Endothelial cell of umbilical vein (primary cell): ENCODE results near the gene SLC9A3. TPM values are rescaled to one million over a fixed set of nuclear protein-coding genes. Genes with fewer than 3 reads are reported as not detected.

ENCODE experiments used
- BruUV-seq: library from RNA; stranded (reverse); fragments of 400-500 nt; replicated peaks from 2 replicates; lab custom pipeline; 2021; lab: Mats Ljungman, UMichigan
- CTCF ChIA-PET: fragments of 300-600, 350-600 bp; sonication (Branson Sonifier 250); formaldehyde crosslinking; loops from one replicate; lab custom pipeline; 2021; ENCODE audit warnings: antibody characterized with exemption, inconsistent platforms; lab: Charles Lee
- POLR2A ChIA-PET: fragments of 300-600, 350-600 bp; sonication (Branson Sonifier 250); formaldehyde crosslinking; loops from one replicate; lab custom pipeline; 2021; ENCODE audit warnings: antibody characterized with exemption, inconsistent platforms; lab: Charles Lee
- DNase-seq: peaks from one replicate; pipeline ENCODE4 v3.0.0-alpha.2; 2011; ENCODE audit warnings: low read depth, low spot score
- FAIRE-seq: peaks from 2 replicates; lab custom pipeline; 2011; peaks lifted over from hg19 to GRCh38; lab: Jason Lieb, UNC
- H2AFZ ChIP-seq: 2 replicates; pipeline ENCODE4 v1.6.0; 2012; ENCODE audit warnings: low read depth, low read length, control low read depth, inconsistent platforms
- H3K27ac ChIP-seq: 2 replicates; pipeline ENCODE4 v1.5.1; 2011; ENCODE audit warnings: low read depth, mild to moderate bottlenecking, control low read depth, low read length, moderate library complexity; ENCODE audit not compliant: insufficient read depth
- H3K27me3 ChIP-seq, 2 experiments: 2 replicates each; pipeline versions ENCODE4 v1.6.0 to v1.6.1; 2011; ENCODE audit warnings: low read length in 2 of 2, mixed read lengths in 1 of 2; ENCODE audit not compliant: control insufficient read depth in 2 of 2, insufficient read depth in 2 of 2
- H3K36me3 ChIP-seq, 2 experiments: 2 replicates in 1 of 2; 3 replicates in 1 of 2; pipeline ENCODE4 v1.5.1; 2011; ENCODE audit warnings: low read length in 2 of 2, mild to moderate bottlenecking in 1 of 2, moderate library complexity in 1 of 2; ENCODE audit not compliant: control insufficient read depth in 2 of 2, insufficient read depth in 2 of 2; ENCODE audit errors: extremely low read depth in 1 of 2
- H3K4me1 ChIP-seq: 3 replicates; pipeline ENCODE4 v1.5.1; 2011; ENCODE audit warnings: mild to moderate bottlenecking, low read length; ENCODE audit not compliant: control insufficient read depth, insufficient read depth; ENCODE audit errors: extremely low read depth
- H3K4me2 ChIP-seq: 2 replicates; pipeline ENCODE4 v1.6.1; 2011; ENCODE audit warnings: low read length, control low read depth, mixed read lengths; ENCODE audit not compliant: insufficient read depth
- H3K4me3 ChIP-seq, 3 experiments: fragments of 200-600 bp in 1 of 3; sonication (generic), shearing (Covaris generic) in 1 of 3; replicated peaks in 1 of 3; 2 replicates each; pipeline ENCODE4 v1.5.1; 2011 to 2016; ENCODE audit warnings: control low read depth in 3 of 3, low read length in 3 of 3, mild to moderate bottlenecking in 2 of 3, inconsistent platforms in 1 of 3, low read depth in 1 of 3, moderate library complexity in 1 of 3; ENCODE audit not compliant: insufficient read depth in 1 of 3
- H3K79me2 ChIP-seq: 2 replicates; pipeline ENCODE4 v1.6.0; 2012; ENCODE audit warnings: low read length, inconsistent platforms; ENCODE audit not compliant: control insufficient read depth, insufficient read depth
- H3K9ac ChIP-seq: replicated peaks from 2 replicates; pipeline ENCODE3; 2011; ENCODE audit warnings: low read length, control low read depth; ENCODE audit not compliant: insufficient read depth; ENCODE audit errors: extremely low read depth
- H3K9me1 ChIP-seq: replicated peaks from 3 replicates; pipeline ENCODE4 v1.6.0; 2011; ENCODE audit warnings: mild to moderate bottlenecking, low read length; ENCODE audit not compliant: control insufficient read depth, insufficient read depth; ENCODE audit errors: extremely low read depth
- H3K9me3 ChIP-seq: replicated peaks from 2 replicates; pipeline ENCODE4 v1.5.1; 2012; ENCODE audit warnings: low read length, inconsistent platforms; ENCODE audit not compliant: control insufficient read depth, insufficient read depth
- H4K20me1 ChIP-seq: replicated peaks from 2 replicates; pipeline ENCODE3; 2011; ENCODE audit warnings: mild to moderate bottlenecking, low read length; ENCODE audit not compliant: control insufficient read depth, insufficient read depth; ENCODE audit errors: extremely low read depth
- EZH2 ChIP-seq: IDR thresholded peaks from 2 replicates; pipeline ENCODE4 v1.6.1; 2012; ENCODE audit warnings: borderline replicate concordance, low read depth, mild to moderate bottlenecking, moderate library complexity, low read length, inconsistent platforms; ENCODE audit not compliant: severe bottlenecking
- FOS ChIP-seq: IDR thresholded peaks from 2 replicates; pipeline ENCODE4 v1.6.1; 2011; ENCODE audit warnings: mild to moderate bottlenecking, low read length, moderate library complexity, borderline replicate concordance; ENCODE audit not compliant: insufficient read depth
- GATA2 ChIP-seq: IDR thresholded peaks from 2 replicates; pipeline ENCODE4 v1.7.0; 2011; ENCODE audit warnings: low read depth, mild to moderate bottlenecking, moderate library complexity, mixed read lengths, low read length; ENCODE audit not compliant: insufficient read length, insufficient read depth
- JUN ChIP-seq: IDR thresholded peaks from 2 replicates; pipeline ENCODE4 v1.6.1; 2011; ENCODE audit warnings: borderline replicate concordance, low read depth; ENCODE audit not compliant: insufficient read length, insufficient read depth
- POLR2A ChIP-seq: IDR thresholded peaks from 2 replicates; pipeline ENCODE4 v1.6.1; 2012; ENCODE audit warnings: low read depth, mild to moderate bottlenecking, control low read depth, low read length
- POLR2AphosphoS5 ChIP-seq: IDR thresholded peaks from 2 replicates; pipeline ENCODE4 v1.6.1; 2012; ENCODE audit warnings: low read depth, mild to moderate bottlenecking, control low read depth, low read length, moderate library complexity; ENCODE audit not compliant: insufficient read depth
- dilution Hi-C: fragments of 300-500 bp; cut with MboI; formaldehyde crosslinking; loops from one replicate; pipeline ENCODE4 v1.15.0; 2019; ENCODE audit warnings: low sequenced_read_pairs; ENCODE audit not compliant: extremely low pct_ligation_motif_present
- intact Hi-C: fragments of 100-400 bp; cut with micrococcal nuclease; formaldehyde crosslinking; loops from one replicate; pipeline ENCODE4 v1.10.0; 2022
- polyA plus RNA-seq, 4 experiments: library from polyadenylated mRNA; depleted of rRNA in 3 of 4; stranded (reverse) in 3 of 4; unstranded in 1 of 4; fragments of >200 nt; gene quantifications; 2 replicates each; pipeline versions ENCODE4 v1.2.1 to v1.2.3, GENCODE V29; 2011 to 2012; ENCODE audit warnings: missing spikeins in 1 of 4
- total RNA-seq: library from RNA; stranded (reverse); gene quantifications from 2 replicates; pipeline ENCODE4 v1.2.3, GENCODE V29; 2021
- TF ChIP-seq, protein P1 (sequence below), 2 donors: IDR thresholded peaks; 1 replicate in 1 of 2; 2 replicates in 1 of 2; pipeline ENCODE4 v1.5.1; 2011; ENCODE audit warnings: low read length in 2 of 2, mild to moderate bottlenecking in 2 of 2, moderate library complexity in 2 of 2, control low read depth in 1 of 2, inconsistent platforms in 1 of 2, low read depth in 1 of 2; ENCODE audit not compliant: insufficient read depth in 1 of 2; ENCODE audit errors: extremely low read depth in 1 of 2

The SLC9A3 gene
- total and polyA plus RNA-seq, 2 donors (not counting 3 experiments of a cell fraction or from before 2014, with no cell fraction given): 0.79 to 0.82 TPM

DNA sequence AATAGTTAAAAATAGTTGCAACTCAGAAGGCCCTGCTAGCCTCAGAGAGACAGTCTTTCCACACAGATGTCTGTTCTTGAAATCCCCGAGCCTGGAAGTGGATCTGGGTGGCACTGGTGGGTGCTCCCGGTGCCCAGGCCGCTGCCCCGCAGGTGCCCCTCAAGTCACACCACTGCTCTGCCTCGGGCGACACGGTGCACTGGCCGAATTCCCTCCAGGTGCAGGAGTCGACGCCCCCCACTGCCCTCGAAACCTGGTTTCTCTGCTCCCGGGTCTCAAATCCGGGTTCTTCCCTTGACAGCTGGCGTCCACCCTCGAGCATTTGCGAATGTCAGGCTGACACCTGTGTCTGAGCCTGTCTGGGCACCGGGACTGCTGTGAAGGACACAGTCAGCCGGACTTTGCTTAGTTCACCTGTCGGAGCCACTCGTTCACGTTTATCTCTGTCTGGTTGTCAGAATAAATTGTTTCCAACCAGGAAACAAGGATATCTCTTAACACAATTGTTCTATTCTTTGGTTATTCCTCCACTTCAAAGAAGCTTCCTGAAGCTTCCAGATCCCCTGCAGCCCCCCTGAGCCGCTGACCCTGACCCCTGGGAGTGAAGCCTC is 27.1 kb downstream of the SLC9A3 start:
- H2AFZ ChIP-seq: no peak overlapping the region
- intact Hi-C loops: no loop called here
- CTCF ChIA-PET: no interaction called here
- H3K36me3 ChIP-seq: no peaks in the 10 kb centered on the region
- H3K27ac ChIP-seq: no peak overlapping the region
- dilution Hi-C loops: no loop called here
- H3K4me3 ChIP-seq: no peak overlapping the region
- H3K4me1 ChIP-seq: no peaks in the 10 kb centered on the region
- H3K4me2 ChIP-seq: no peak overlapping the region
- no peak overlapping the region for H3K9ac ChIP-seq
- H3K27me3 ChIP-seq: peaks cover 0 to under 1% of the 10 kb centered on the region in 2 experiments
- FAIRE-seq (no peak), DNase-seq (no peak)
- H3K79me2 ChIP-seq: no peaks in the 10 kb centered on the region
- no peaks in the 10 kb centered on the region for H3K9me1 ChIP-seq
- no TSS peak for BruUV-seq
- no peaks in the 10 kb centered on the region for H4K20me1 ChIP-seq
- POLR2A ChIA-PET: no interaction called here
- H3K9me3 ChIP-seq: no peaks in the 10 kb centered on the region
- TF ChIP-seq, protein P1, sequence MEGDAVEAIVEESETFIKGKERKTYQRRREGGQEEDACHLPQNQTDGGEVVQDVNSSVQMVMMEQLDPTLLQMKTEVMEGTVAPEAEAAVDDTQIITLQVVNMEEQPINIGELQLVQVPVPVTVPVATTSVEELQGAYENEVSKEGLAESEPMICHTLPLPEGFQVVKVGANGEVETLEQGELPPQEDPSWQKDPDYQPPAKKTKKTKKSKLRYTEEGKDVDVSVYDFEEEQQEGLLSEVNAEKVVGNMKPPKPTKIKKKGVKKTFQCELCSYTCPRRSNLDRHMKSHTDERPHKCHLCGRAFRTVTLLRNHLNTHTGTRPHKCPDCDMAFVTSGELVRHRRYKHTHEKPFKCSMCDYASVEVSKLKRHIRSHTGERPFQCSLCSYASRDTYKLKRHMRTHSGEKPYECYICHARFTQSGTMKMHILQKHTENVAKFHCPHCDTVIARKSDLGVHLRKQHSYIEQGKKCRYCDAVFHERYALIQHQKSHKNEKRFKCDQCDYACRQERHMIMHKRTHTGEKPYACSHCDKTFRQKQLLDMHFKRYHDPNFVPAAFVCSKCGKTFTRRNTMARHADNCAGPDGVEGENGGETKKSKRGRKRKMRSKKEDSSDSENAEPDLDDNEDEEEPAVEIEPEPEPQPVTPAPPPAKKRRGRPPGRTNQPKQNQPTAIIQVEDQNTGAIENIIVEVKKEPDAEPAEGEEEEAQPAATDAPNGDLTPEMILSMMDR (IDR thresholded peaks at IDR 0.05; ENCODE audit: extremely low read depth in 1 of 2, insufficient read depth in 1 of 2, low read depth in 1 of 2, low read length in 2 of 2): no peak
- TF ChIP-seq JUN (no peak), EZH2 (no peak), POLR2A (no peak), FOS (no peak), GATA2 (no peak), POLR2AphosphoS5 (no peak)
